Fibroblast of skin of left quadriceps (primary cell): ENCODE measurements around the gene ACBD6.
A peak's percentile ranks its signal among the peaks of the same experiment; 100 is the strongest.
"Not testable (repeated sequence)": the region's sequence is repeated elsewhere in the genome, so short reads cannot be mapped to it uniquely, and the experiment has no call there.

Source experiments
- DNase-seq, 2 experiments: peaks; one replicate each; pipeline ENCODE4 v3.0.0-alpha.2; 2013; ENCODE audit warnings: low read depth in 2 of 2

ACBD6 gene

DNA sequence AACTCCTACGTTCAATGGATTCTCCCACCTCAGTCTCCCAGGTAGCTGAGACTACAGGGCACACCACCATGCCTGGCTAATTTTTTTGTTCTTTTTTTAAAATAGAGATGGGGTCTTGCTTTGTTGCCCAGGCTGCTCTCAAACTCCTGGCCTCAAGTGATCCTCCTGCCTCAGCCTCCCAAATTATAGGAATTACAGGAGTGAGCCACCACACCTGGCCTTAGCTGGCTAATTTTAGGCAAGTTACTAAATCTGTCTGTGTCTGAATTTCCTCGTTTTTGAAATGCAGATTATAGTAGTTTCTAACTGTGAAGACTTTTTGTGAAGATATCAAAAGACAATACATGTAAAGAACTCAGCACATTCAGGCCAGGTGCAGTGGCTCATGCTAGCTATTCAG is 13.7 kb downstream of the ACBD6 start:
- DNase-seq = no peak

DNA sequence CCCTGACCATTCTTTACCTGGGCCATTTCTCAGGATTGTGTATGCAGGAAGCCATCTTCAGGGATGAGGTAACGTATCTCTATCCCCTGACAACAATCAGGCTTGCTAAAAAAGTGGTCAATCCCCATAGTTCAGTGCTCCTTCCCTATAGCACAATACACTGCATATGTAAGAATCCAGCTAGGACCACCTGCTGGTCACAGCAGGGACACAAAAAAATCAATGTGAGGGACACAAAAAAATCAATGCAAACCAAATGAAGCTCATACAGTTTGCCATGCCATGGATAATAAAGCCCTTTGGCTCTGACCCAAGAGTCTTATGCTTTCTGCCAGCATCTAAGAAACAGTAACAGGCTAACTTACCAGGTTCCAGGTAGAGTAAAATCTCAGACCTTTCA is 16.3 kb downstream of the ACBD6 start:
- no peak for DNase-seq

- DNase-seq = no peak
Observed at GRCh38 chr1:180484490-180484889, 17.9 kb downstream of the ACBD6 start.

DNA sequence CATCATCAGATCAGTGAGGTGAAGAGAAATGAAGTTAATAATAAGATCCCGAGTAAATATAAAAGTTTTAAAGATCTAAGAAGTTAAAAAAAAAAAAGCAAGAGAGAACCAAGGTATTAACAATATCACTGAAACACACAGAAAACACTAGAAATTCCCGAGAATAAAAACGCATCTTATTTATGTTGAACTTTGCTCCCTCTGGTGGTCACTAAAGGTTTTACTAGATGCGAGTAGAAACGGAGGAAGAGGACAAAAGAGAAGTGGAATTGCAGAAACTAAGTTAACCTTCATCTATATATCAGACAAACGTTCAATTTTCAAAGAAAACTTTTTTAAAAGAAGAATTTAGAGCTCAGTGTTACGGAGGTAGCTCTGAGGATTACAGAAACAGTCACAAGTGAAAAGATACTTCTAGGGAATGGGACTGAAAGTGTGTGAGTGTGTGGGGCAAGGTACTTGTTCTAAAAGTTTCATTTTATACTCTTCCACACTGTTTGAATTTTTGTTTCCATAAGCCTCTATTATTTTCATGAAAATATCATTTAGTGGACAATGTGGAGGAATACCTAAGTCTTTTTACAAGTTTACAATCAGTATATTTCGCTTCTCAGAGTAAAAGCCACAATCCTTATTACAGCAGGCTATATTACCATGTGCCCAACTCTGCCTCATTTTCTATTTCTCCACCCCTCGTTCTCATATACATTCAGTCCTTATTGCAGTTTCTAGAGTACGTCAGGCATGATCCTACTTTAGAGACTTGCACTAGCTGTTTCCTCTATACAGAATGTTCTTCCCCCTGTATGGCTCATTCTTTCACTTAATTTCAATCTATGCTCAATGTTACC is 19.7 kb downstream of the ACBD6 start:
- DNase-seq = peak; percentile 19 to 26

DNA sequence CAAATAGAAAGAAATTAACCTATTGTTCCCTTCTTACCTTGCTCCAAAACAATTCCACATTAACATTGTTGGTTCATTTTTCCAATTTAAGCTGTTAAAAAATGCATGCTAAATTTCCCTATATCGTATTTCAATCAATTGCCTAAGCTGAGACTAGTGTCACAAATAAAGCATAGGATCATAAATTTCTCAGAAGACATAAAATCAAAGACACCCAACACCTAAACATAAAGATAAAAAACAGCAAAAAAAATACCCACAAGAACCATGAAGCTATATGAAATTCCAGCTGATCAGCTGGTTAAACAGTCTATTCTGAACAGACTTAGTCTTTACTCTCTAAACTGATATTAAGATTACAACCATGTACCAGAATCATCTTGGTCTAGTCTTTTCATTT is 32.3 kb downstream of the ACBD6 start:
- no peak for DNase-seq

- no peak for DNase-seq
Observed at GRCh38 chr1:180468311-180468710, 34.1 kb downstream of the ACBD6 start.

- DNase-seq = no peak
Observed at GRCh38 chr1:180462102-180462501, 40.3 kb downstream of the ACBD6 start.

GRCh38 chr1:180461682-180462081 is 40.7 kb downstream of the ACBD6 start:
- DNase-seq = not testable (repeated sequence)

DNA sequence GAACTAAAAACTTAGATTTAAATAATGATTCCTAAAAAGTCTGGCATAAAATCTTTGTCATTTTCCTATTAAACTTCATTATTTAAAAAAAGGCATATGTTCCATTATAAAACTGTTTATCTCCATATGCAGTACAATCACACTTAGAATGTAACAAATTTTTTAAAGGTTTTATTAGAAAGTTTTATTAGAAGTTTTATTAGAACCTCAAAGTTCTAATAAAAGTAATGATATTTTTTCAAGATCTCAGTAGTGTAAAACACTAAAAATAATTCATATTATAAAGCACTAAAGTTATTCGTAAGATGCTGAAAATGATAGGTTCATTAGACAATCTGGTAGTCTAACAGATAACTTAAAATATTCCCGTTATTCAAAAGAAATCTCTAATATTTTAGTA is 43.6 kb downstream of the ACBD6 start:
- no peak for DNase-seq

DNA sequence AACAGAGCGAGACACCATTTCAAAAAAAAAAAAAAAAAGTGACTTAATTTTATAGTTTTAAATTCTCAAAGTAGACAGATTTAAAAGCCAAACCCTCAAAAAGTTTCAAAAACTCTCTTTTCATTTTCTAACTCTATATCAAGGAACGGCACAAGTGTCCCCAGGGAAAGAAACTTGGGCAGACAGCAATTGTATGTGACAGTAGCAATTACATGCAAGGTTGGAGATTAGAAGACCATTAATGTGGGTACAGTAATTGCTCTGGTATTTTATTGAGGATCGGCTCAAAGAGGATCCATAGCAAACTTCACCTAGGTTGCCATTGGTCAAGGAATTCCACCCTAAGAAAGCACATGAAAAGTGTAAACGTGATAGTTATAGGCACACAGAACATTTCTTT is 46.2 kb downstream of the ACBD6 start:
- no peak for DNase-seq

DNA sequence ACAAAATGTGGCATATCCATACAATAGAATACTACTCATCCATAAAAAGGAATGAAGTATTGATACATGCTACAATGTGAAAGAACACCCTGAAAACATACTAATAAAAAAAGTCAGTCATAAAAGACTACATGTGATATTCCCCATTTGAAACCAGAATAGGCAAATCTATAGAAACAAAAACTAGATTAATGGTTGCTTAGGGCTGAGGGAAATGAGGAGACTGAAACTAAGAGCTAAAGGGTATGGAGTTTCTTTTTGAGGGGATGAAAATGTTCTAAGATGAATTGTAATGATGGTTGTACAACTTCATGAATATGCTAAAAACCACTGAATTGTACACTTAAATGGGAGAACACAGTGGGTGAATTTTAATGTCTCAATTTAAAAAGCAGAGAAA is 50.9 kb downstream of the ACBD6 start:
- DNase-seq = no peak

GRCh38 chr1:180444522-180444921 is 57.9 kb downstream of the ACBD6 start:
- DNase-seq = no peak

- DNase-seq = no peak
Observed at GRCh38 chr1:180440335-180440734, 62.0 kb downstream of the ACBD6 start.

GRCh38 chr1:180435566-180435965 is 66.8 kb downstream of the ACBD6 start:
- DNase-seq = no peak

DNA sequence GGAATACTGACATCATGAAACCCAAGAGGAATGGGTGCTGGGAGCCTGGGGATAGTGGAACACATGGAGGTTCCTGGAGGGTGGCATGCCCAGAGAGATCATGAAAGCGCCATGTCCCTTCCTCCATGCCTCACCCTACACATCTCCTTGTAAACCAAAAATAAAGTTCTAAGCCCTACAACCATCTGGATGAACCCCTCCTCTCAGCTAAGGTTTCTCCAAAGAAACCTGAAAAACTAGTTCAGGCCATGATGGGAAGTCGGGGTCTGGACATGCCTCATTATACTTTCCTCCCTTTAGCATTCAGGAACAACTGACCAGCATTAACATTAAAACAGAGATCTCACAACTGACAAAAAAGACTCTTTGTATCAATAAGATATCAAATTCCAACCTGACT is 68.5 kb downstream of the ACBD6 start:
- no peak for DNase-seq

DNA sequence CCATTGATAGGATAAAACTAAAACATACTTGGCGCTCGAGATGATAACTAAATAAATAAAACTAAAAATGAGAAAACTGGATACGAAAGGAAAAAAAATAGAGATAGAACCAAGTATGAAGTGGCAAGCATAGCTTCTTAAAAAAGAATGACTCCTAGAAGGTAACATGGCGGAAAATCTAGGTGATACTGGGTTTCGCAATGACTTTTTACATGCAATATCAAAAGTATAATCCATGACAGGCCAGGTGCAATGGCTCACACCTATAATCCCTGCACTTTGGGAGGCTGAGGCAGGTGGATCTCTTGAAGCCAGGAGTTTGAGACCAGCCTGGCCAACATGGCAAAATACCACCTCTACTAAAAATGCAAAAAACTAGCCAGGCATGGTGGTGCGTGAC is 70.7 kb downstream of the ACBD6 start:
- DNase-seq = no peak

- DNase-seq = no peak
Observed at GRCh38 chr1:180428782-180429695, 73.3 kb downstream of the ACBD6 start.

GRCh38 chr1:180425952-180426351 is 76.4 kb downstream of the ACBD6 start:
- DNase-seq = peak in 1 of 2 experiments; percentile 6

- no peak for DNase-seq
Observed at GRCh38 chr1:180424848-180425457, 77.4 kb downstream of the ACBD6 start.

DNA sequence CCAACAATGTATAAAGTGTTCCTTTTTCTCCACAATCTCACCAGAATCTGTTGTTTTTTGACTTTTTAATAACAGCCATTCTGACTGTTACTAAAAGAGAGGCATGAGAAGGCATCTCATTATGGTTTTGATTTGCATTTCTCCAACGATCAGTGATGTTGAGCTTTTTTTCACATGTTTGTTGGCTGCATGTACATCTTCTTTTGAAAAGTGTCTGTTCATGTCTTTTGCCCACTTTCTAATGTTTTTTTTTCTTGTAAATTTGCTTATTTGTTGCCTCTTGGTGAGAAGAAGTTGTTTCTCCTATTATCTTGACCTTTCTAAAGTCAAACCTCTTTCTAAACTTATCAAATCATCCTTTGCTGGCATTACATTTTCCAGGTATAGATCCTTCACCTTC is 80.8 kb downstream of the ACBD6 start:
- no peak for DNase-seq

- DNase-seq = not testable (repeated sequence)
Observed at GRCh38 chr1:180421145-180421544, 81.2 kb downstream of the ACBD6 start.

DNA sequence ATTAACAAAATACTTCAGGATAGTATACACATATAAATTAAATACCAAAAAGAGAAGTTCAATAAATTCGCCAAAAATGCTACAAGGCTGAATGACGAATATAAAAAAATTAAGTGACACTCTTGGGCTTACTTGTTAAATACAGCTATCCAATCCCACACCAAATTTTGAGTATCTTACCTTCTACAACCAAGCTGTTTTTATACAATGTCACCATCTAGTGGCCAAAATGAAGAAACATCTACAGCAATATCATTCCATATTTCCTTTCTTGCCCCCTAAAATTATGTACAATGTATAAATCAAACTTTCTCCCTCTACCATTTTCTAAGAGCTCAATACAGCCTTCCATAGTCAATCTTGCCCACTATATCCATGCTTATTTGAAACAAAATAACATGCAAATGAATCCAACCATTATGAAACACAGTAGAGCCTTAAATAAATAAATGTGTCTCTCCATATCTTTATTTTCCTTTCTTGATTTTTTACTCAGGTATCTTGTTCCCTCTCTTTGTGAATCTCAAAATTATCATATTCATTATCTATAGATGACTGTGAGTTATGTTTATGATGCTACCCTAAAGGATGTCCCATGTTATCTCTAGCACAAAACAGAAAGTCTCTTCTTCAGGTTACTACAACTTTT is 86.3 kb downstream of the ACBD6 start:
- peak in 1 of 2 experiments; percentile 5 for DNase-seq
